H9 (cell line): ENCODE results near the gene MTHFD1L. TPM values are rescaled to one million over a fixed set of nuclear protein-coding genes. Genes with fewer than 3 reads are reported as not detected.

Experiments used
- DNase-seq: peaks from one replicate; pipeline ENCODE4 v3.0.0-alpha.2; 2017
- H2AFZ ChIP-seq: one replicate; pipeline ENCODE4 v1.6.1; 2013; ENCODE audit warnings: mild to moderate bottlenecking, low read length, control low read depth, moderate library complexity
- H2AK5ac ChIP-seq: 2 replicates; pipeline ENCODE4 v1.6.1; 2013; ENCODE audit warnings: low read length, control low read depth, mixed read lengths; ENCODE audit not compliant: insufficient read length
- H2BK120ac ChIP-seq: one replicate; pipeline ENCODE4 v1.6.1; 2013; ENCODE audit warnings: low read depth, mild to moderate bottlenecking, low read length, control low read depth, inconsistent platforms; ENCODE audit not compliant: poor library complexity, severe bottlenecking
- H2BK12ac ChIP-seq: 2 replicates; pipeline ENCODE4 v1.6.1; 2013; ENCODE audit warnings: low read length, control low read depth, mixed read lengths, low read depth; ENCODE audit not compliant: insufficient read length
- H2BK15ac ChIP-seq: 2 replicates; pipeline ENCODE4 v1.6.1; 2013; ENCODE audit warnings: low read depth, low read length, control low read depth
- H2BK20ac ChIP-seq: one replicate; pipeline ENCODE4 v1.6.1; 2013; ENCODE audit warnings: low read depth, mild to moderate bottlenecking, low read length, control low read depth, inconsistent platforms; ENCODE audit not compliant: poor library complexity, severe bottlenecking
- H2BK5ac ChIP-seq: 2 replicates; pipeline ENCODE4 v1.6.1; 2013; ENCODE audit warnings: low read length, control low read depth, mixed read lengths; ENCODE audit not compliant: insufficient read length
- H3K14ac ChIP-seq: 2 replicates; pipeline ENCODE4 v1.6.1; 2013; ENCODE audit warnings: low read length, control low read depth; ENCODE audit not compliant: insufficient read depth
- H3K18ac ChIP-seq: 2 replicates; pipeline ENCODE4 v1.6.1; 2013; ENCODE audit warnings: low read depth, mild to moderate bottlenecking, mixed read lengths, low read length, control low read depth; ENCODE audit not compliant: insufficient read length
- H3K23ac ChIP-seq: 2 replicates; pipeline ENCODE4 v1.6.1; 2013; ENCODE audit warnings: low read length, control low read depth, mixed read lengths, low read depth; ENCODE audit not compliant: insufficient read length
- H3K23me2 ChIP-seq: 2 replicates; pipeline ENCODE4 v1.6.1; 2013; ENCODE audit warnings: low read depth, mild to moderate bottlenecking, mixed read lengths, low read length, control low read depth; ENCODE audit not compliant: insufficient read length, poor library complexity, severe bottlenecking
- H3K27ac ChIP-seq: 2 replicates; pipeline ENCODE4 v1.5.1; 2013; ENCODE audit warnings: low read length, control low read depth, mixed read lengths, low read depth; ENCODE audit not compliant: insufficient read length
- H3K27me3 ChIP-seq: 2 replicates; pipeline ENCODE4 v1.6.1; 2013; ENCODE audit warnings: low read length, control low read depth, inconsistent platforms; ENCODE audit not compliant: insufficient read depth
- H3K4ac ChIP-seq: 2 replicates; pipeline ENCODE4 v1.6.1; 2013; ENCODE audit warnings: low read depth, mild to moderate bottlenecking, control low read depth, inconsistent platforms, low read length, moderate library complexity
- H3K4me1 ChIP-seq: 2 replicates; pipeline ENCODE4 v1.6.1; 2013; ENCODE audit warnings: low read length, control low read depth, inconsistent platforms; ENCODE audit not compliant: insufficient read depth
- H3K4me2 ChIP-seq: 2 replicates; pipeline ENCODE4 v1.6.1; 2013; ENCODE audit warnings: low read length, control low read depth, mixed read lengths; ENCODE audit not compliant: insufficient read length, insufficient read depth
- H3K56ac ChIP-seq: 2 replicates; pipeline ENCODE4 v1.6.1; 2013; ENCODE audit warnings: low read depth, mild to moderate bottlenecking, mixed read lengths, low read length, control low read depth; ENCODE audit not compliant: insufficient read length
- H3K79me1 ChIP-seq: 2 replicates; pipeline ENCODE4 v1.6.1; 2013; ENCODE audit warnings: low read depth, mild to moderate bottlenecking, moderate library complexity, low read length, control low read depth, inconsistent platforms; ENCODE audit not compliant: insufficient read depth, poor library complexity, severe bottlenecking
- H3K79me2 ChIP-seq: 2 replicates; pipeline ENCODE4 v1.6.1; 2013; ENCODE audit warnings: low read length, control low read depth, inconsistent platforms; ENCODE audit not compliant: insufficient read depth
- H3K9ac ChIP-seq: 2 replicates; pipeline ENCODE4 v1.6.1; 2013; ENCODE audit warnings: low read length, control low read depth, mixed read lengths; ENCODE audit not compliant: insufficient read length; ENCODE audit errors: extremely low read depth
- H3K9me3 ChIP-seq: one replicate; pipeline ENCODE4 v1.6.1; 2013; ENCODE audit warnings: low read depth, low read length, inconsistent platforms; ENCODE audit not compliant: control insufficient read depth
- H3T11ph ChIP-seq: one replicate; pipeline ENCODE4 v1.6.1; 2013; ENCODE audit warnings: mild to moderate bottlenecking, low read length, control low read depth, inconsistent platforms
- H4K20me1 ChIP-seq: one replicate; pipeline ENCODE4 v1.6.1; 2013; ENCODE audit not compliant: control insufficient read depth, insufficient read length, insufficient read depth
- H4K5ac ChIP-seq: 2 replicates; pipeline ENCODE4 v1.6.1; 2013; ENCODE audit warnings: low read depth, mild to moderate bottlenecking, mixed read lengths, low read length, control low read depth; ENCODE audit not compliant: insufficient read length
- H4K8ac ChIP-seq: replicated peaks from 2 replicates; pipeline ENCODE4 v1.6.1; 2013; ENCODE audit warnings: low read length, control low read depth, mixed read lengths, low read depth; ENCODE audit not compliant: insufficient read length
- H4K91ac ChIP-seq: 2 replicates; pipeline ENCODE4 v1.6.1; 2013; ENCODE audit warnings: low read depth, mild to moderate bottlenecking, moderate library complexity, mixed read lengths, low read length, control low read depth; ENCODE audit not compliant: insufficient read length
- H3K27ac Mint-ChIP-seq, 3 experiments: 2 replicates in 2 of 3; 3 replicates in 1 of 3; pipeline ENCODE4 v1.8.0; 2020 to 2021; ENCODE audit warnings: mixed read lengths in 3 of 3, mild to moderate bottlenecking in 1 of 3, moderate library complexity in 1 of 3
- H3K27me3 Mint-ChIP-seq: 2 replicates; pipeline ENCODE4 v1.8.0; 2021; ENCODE audit warnings: low read depth, mild to moderate bottlenecking, moderate library complexity, mixed read lengths
- H3K36me3 Mint-ChIP-seq, 3 experiments: 2 replicates in 2 of 3; 3 replicates in 1 of 3; pipeline ENCODE4 v1.8.0; 2020 to 2021; ENCODE audit warnings: low read depth in 3 of 3, mixed read lengths in 3 of 3; ENCODE audit not compliant: insufficient read depth in 1 of 3
- H3K4me1 Mint-ChIP-seq, 2 experiments: 2 replicates each; pipeline ENCODE4 v1.8.0; 2020; ENCODE audit warnings: mixed read lengths in 2 of 2
- H3K4me3 Mint-ChIP-seq, 2 experiments: 2 replicates in 1 of 2; 3 replicates in 1 of 2; pipeline ENCODE4 v1.8.0; 2020 to 2021; ENCODE audit warnings: mild to moderate bottlenecking in 2 of 2, mixed read lengths in 2 of 2, moderate library complexity in 1 of 2
- H3K9me3 Mint-ChIP-seq, 2 experiments: 2 replicates in 1 of 2; 3 replicates in 1 of 2; pipeline ENCODE4 v1.8.0; 2020; ENCODE audit warnings: mild to moderate bottlenecking in 2 of 2, mixed read lengths in 2 of 2, moderate library complexity in 1 of 2
- WGBS: extraction: QIAGEN DNeasy Blood & Tissue Kit; methylation state at CpG from one replicate; pipeline ENCODE4 v1.1.7; 2013; ENCODE audit warnings: missing lambda C conversion rate, low lambda C conversion rate, mixed read lengths; ENCODE audit not compliant: insufficient read length; ENCODE audit errors: extremely low coverage; 5-methylcytosine and 5-hydroxymethylcytosine counted together
- total RNA-seq: library from RNA; stranded (reverse); gene quantifications from 2 replicates; pipeline ENCODE4 v1.2.1, GENCODE V29; 2021
- TF ChIP-seq, protein P1 (sequence below): fragments of 200-600 bp; sonication (generic); conservative IDR thresholded peaks from 3 replicates; pipeline ENCODE4 v1.8.0; 2021; ENCODE audit warnings: antibody characterized with exemption, mild to moderate bottlenecking

MTHFD1L gene
- total RNA-seq, 1 experiment from 2014 or later = 90.2 TPM

DNA sequence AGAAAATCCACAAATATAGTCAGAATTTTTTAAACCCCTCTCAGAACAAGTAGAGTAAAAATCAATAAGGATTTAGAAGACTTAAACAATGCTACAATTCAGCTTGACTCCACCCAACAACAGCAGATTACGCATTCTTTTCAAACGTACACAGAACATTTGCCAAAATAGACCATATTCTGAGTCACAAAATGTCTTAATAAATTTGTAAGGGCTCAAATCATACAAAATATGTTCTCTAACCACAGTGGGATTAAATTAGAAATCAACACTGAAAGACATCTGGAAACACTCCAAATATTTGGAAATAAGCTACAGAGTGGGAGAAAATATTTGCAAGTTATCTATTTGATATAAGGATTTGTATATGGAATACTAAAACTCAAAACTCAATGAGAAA is 210.0 kb downstream of the MTHFD1L start:
- no peak overlapping the region for H2AK5ac ChIP-seq
- no peaks in the 10 kb centered on the region for H4K20me1 ChIP-seq
- Mint-ChIP-seq H3K9me3 (no peaks in the 10 kb centered on the region; a peak in 2 of 5 replicates), H3K4me1 (peaks cover 0 to 3% of the 10 kb centered on the region in 2 experiments; a peak in 1 of 4 replicates), H3K27me3 (no peaks in the 10 kb centered on the region), H3K27ac (no peak overlapping the region), H3K4me3 (no peak overlapping the region), H3K36me3 (peaks cover 13 to 25% (median 20%) of the 10 kb centered on the region in 3 experiments)
- no peak overlapping the region for H4K5ac ChIP-seq
- H4K91ac ChIP-seq = no peak overlapping the region
- H3K4me2 ChIP-seq = no peak overlapping the region
- no peak overlapping the region for H3K56ac ChIP-seq
- TF ChIP-seq, protein P1, sequence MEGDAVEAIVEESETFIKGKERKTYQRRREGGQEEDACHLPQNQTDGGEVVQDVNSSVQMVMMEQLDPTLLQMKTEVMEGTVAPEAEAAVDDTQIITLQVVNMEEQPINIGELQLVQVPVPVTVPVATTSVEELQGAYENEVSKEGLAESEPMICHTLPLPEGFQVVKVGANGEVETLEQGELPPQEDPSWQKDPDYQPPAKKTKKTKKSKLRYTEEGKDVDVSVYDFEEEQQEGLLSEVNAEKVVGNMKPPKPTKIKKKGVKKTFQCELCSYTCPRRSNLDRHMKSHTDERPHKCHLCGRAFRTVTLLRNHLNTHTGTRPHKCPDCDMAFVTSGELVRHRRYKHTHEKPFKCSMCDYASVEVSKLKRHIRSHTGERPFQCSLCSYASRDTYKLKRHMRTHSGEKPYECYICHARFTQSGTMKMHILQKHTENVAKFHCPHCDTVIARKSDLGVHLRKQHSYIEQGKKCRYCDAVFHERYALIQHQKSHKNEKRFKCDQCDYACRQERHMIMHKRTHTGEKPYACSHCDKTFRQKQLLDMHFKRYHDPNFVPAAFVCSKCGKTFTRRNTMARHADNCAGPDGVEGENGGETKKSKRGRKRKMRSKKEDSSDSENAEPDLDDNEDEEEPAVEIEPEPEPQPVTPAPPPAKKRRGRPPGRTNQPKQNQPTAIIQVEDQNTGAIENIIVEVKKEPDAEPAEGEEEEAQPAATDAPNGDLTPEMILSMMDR = no peak
- no peak overlapping the region for H2BK5ac ChIP-seq
- no peak overlapping the region for H3T11ph ChIP-seq
- no peak overlapping the region for H3K18ac ChIP-seq
- no peaks in the 10 kb centered on the region for H3K23me2 ChIP-seq
- no peak overlapping the region for H3K9ac ChIP-seq
- no peak overlapping the region for H3K23ac ChIP-seq
- H2BK15ac ChIP-seq = no peak overlapping the region
- no peak for DNase-seq
- no peaks in the 10 kb centered on the region for H3K79me2 ChIP-seq
- H3K14ac ChIP-seq = no peak overlapping the region
- no peak overlapping the region for H3K4ac ChIP-seq
- no peaks in the 10 kb centered on the region for H3K9me3 ChIP-seq
- H2AFZ ChIP-seq = no peak overlapping the region
- H4K8ac ChIP-seq = no peak overlapping the region
- no peak overlapping the region for H2BK120ac ChIP-seq
- WGBS = no CpG with 5 or more reads among the region's 2 CpGs
- H3K79me1 ChIP-seq = no peaks in the 10 kb centered on the region
- H2BK20ac ChIP-seq = no peak overlapping the region
- H3K27ac ChIP-seq = no peak overlapping the region
- H3K4me1 ChIP-seq = no peaks in the 10 kb centered on the region
- no peaks in the 10 kb centered on the region for H3K27me3 ChIP-seq
- no peak overlapping the region for H2BK12ac ChIP-seq
